GM12874 (cell line): Measurements from ENCODE around the gene ARPP21.

ENCODE experiments used
- CTCF ChIP-seq: IDR thresholded peaks from 2 replicates; pipeline ENCODE4 v1.5.1; 2011; ENCODE audit warnings: low read depth, mild to moderate bottlenecking, control low read depth, low read length, moderate library complexity; ENCODE audit not compliant: insufficient read depth

ARPP21 gene

GRCh38 chr3:35654476-35654875 lies 15.2 kb downstream of the ARPP21 start:
- no peak for TF ChIP-seq CTCF

DNA sequence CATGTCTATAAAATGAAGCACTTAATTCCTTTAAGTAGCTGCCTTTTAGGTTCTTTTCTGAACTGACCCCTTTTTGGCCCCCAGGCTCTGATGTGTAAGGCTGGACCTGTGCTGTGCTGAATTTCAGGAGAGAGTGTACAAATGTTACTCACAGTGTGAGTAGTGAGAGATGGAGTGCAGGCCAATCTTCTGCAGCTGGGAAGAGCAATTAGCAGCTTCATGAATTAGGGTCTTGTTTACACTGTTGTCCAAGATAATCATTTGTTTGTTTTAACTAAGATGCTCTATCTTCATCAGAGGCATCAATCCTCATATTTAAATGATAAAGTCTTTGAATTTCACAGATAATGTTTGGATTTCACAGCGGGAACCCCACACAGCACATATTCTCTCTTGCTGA lies 19.4 kb downstream of the ARPP21 start:
- no peak for TF ChIP-seq CTCF

DNA sequence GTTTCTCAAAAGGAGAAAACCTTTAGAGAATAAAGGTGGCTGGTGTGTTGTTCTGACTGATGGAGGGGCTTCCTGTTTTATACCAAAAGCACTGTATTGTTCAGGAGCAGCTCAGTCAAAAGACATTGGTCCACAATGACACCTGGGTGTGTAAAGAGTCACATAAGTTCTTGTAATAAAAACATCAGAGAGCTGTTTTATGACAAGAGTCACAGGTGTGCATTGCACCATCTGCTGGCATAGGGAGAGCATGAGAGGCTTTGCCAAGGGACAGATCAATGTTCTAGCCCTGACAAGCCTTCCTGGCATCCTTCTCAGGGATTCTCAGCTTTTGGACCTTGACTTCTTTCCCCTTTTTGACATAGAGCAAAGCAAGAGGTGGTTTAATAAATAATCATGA lies 20.4 kb downstream of the ARPP21 start:
- peak; percentile 24; the same call in 1 of the 2 replicates for TF ChIP-seq CTCF

- no peak for TF ChIP-seq CTCF
Observed at GRCh38 chr3:35663471-35663870, 24.1 kb downstream of the ARPP21 start.

DNA sequence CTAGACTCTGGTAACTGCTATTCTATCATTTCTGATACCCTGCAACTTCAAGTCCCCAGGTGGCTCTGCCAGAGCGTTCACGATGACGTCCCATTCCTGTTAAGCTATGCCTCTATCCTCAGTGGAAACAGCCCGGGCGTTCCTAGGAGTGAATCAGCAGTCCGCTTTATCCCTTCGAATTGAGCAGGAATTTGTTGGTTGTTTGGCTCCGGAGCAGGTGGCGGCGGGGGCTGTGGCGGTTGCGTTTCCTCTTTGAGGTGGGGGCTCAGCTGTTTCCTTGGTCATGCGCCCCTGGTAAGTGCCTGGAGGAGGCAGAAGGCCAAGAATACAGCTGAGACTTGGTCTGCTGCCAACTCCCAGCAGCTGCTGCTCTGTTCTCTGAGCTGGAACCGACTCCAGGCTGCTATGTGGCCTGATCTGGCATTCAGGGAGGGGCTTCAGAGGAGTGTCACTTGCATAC lies 25.2 kb downstream of the ARPP21 start:
- TF ChIP-seq CTCF: no peak

DNA sequence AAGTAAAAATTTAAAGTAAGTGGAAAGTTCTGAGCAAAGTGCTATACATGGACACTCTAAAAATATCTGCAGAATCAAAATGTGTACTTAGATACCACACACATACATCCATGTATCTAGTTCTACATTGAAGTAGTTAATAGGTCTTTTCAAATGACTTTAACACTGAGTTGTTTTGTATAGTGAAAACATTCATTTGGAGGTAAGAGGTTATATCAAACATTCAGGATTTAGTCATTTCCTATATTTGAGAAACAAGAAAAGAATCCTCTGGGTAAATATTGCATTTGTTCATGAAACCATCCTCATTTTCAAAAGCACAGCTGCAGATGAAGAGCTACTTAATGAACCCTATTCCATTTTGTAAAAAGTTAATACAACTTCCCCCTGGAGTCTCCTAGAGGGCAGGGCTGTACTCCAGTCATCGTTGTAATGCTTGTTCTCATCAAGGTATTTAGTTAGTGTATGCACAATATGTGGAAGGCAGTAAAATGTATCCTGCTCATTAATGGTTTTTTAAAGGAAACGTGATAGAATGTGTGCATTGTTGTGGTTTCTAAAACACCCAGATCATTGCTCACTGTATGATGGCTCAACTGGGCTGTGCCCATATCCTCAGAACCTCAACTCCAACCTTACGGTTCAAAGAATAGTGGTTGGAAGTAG lies 26.2 kb downstream of the ARPP21 start:
- no peak for TF ChIP-seq CTCF

DNA sequence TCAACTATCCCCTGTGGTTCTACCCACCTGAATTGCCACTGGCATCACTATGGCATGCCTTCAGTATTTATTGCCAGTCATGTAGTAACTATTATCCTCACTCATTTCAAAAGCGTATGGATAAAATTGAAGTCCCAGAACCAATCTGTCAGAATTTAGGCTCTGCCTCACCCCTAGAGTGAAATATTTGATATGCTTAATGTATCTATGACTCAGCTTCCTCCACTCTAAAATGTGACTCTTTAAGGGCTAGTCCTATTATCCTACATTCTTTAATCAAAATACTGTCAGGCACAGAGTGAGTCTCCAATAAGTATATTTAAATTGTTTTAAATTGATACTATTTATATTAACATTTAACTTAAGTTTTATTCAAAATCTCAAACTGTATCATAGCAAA lies 27.6 kb downstream of the ARPP21 start:
- no peak for TF ChIP-seq CTCF
